T-helper 17 cell (primary cell): ENCODE results near the gene TMEM151B. TPM values are rescaled to one million over a fixed set of nuclear protein-coding genes. Genes with fewer than 3 reads are reported as not detected.

Experiments
- ATAC-seq: fragments of 150-1000 bp; cut with Tn5 transposase; 2 replicates; pipeline ENCODE4 v1.10.0; 2021; ENCODE audit warnings: mild to moderate bottlenecking, moderate library complexity
- DNase-seq, 3 donors: peaks; one replicate each; pipeline versions ENCODE4 v3.0.0 to v3.0.0-alpha.2; 2020 to 2021
- H3K9me3 ChIP-seq: one replicate; pipeline ENCODE4 v1.7.0; 2013; ENCODE audit warnings: low read length, mild to moderate bottlenecking; ENCODE audit not compliant: control insufficient read depth, poor library complexity, severe bottlenecking
- H3K27ac Mint-ChIP-seq: one replicate; pipeline ENCODE4 v1.8.0; 2022; ENCODE audit warnings: mild to moderate bottlenecking, moderate library complexity, mixed read lengths
- H3K27me3 Mint-ChIP-seq: one replicate; pipeline ENCODE4 v1.8.0; 2022; ENCODE audit warnings: mixed read lengths
- H3K36me3 Mint-ChIP-seq: one replicate; pipeline ENCODE4 v1.8.0; 2022; ENCODE audit warnings: low read depth, mixed read lengths
- H3K4me1 Mint-ChIP-seq: one replicate; pipeline ENCODE4 v1.8.0; 2022; ENCODE audit warnings: mild to moderate bottlenecking, mixed read lengths
- H3K4me3 Mint-ChIP-seq: one replicate; pipeline ENCODE4 v1.8.0; 2022; ENCODE audit warnings: mild to moderate bottlenecking, moderate library complexity, mixed read lengths
- total RNA-seq, 4 donors: library from RNA in 2 of 4; stranded (reverse) in 2 of 4; gene quantifications; one replicate each; pipeline ENCODE4 v1.2.3 and lab custom pipeline; 2022 to 2026

TMEM151B gene
- total RNA-seq, 2 donors from 2014 or later, result not detected

DNA sequence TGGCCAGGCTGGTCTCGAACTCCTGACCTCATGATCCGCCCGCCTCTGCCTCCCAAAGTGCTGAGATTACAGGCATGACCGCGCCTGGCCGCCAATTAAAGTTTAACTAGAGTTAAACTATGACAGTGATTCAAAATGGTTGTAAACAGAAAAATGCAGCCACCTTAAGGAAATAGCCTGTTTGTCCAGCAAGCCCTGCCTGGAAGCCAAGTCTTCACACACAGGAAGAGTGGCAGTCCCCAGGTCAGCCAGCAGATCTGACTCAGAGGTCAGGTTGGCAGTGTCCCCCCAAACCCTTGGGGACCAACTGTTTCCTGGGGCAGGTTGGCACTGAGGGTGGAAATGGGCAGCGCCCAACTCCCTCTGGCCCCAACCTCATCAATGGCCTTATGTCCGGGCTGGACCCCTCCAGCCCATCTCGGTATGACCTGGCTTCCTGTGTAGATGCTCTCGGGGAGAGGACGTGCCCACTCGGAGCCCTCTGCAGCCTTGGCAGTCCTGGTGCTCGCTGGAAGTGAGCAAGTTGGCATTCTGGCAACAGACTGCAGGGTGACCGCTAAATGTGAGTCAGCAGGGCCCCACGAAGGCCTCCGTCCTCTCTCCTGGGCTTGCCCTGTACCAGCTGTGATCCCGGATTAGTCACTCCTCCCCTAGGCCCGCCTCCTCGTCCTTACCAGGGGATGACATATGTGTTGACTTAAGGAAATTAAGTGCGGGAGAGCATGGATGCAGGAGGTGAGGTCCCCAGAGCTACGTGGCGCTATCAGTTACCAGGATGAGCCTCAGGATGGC lies 33.0 kb upstream of the TMEM151B start:
- no peaks in the 10 kb centered on the region for H3K9me3 ChIP-seq
- Mint-ChIP-seq H3K36me3 (no peaks in the 10 kb centered on the region), H3K4me3 (peak overlapping the region; percentile 90), H3K27me3 (no peaks in the 10 kb centered on the region), H3K4me1 (peaks cover 13% of the 10 kb centered on the region), H3K27ac (peak overlapping the region; percentile 89)
- peak; percentile 38 to 53 (median 43) for DNase-seq
- peak; percentile 79 for ATAC-seq

DNA sequence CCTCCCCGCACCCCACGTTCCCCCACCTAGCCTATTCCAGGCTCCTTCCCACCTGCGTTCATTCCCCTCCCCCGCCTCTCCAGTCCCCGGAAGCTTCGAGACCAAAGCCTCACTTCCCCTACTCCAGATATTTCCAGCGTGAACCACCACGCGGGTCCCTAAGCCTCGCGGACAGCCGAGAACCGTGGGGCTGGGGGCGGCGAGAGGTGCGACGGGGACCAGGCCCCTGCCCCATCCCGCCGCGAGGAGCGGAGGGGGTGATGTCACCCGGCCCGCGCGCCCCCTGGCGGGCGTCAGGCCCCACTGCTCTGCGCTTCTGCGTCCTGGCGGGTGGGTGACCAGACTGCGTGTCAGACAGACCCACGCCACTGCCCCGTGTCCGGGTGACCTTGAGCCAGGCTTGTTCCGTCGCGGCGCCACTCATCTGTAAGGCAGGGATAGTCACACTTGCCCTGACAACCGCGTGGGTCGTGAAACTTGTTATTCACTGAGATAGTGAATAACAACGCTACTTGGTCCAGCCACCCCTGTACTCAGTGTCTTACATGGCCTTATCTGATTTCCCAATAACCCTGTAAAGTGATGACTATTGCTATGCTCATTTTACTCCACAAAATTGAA lies 32.3 kb upstream of the TMEM151B start:
- no peaks in the 10 kb centered on the region for H3K27me3 Mint-ChIP-seq
- no peaks in the 10 kb centered on the region for H3K9me3 ChIP-seq
- DNase-seq, result peak; percentile 72 to 81 (median 79)
- H3K4me3 Mint-ChIP-seq, result peak overlapping the region; percentile 90
- peaks cover 13% of the 10 kb centered on the region for H3K4me1 Mint-ChIP-seq
- peak overlapping the region; percentile 89 for H3K27ac Mint-ChIP-seq
- H3K36me3 Mint-ChIP-seq, result no peaks in the 10 kb centered on the region
- ATAC-seq, result peak; percentile 96

DNA sequence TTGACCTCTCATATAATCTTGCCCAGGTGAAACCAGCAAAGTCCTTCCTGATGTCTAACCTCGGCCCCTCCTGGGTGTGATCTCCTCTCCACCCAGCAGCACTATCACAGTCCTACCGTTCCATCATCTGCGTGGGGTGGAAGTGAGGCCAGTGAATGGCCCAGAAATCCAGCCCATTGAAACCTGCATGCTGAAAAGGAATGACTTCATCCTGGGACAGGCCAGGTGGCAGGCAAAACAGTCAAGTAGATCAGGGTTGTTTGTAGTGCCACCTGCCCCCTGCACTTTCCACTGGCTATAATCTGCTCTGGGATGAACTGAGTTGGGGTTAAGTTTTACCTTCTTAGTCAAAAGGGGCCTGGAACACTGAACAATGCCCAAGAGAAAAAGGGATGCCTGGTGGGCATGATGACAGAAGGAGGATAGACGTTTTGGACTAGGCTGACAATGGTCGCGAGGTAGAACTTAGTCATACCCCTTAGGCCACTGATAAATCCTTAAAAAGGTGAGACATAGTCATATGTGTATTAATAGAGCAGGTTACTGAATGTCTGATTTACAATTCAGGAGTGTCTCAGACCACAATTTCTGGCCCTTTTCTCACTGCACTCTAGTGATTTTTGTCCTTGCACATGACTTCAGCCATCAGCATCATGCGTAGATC lies 31.4 kb upstream of the TMEM151B start:
- Mint-ChIP-seq H3K27ac (peak overlapping the region; percentile 89), H3K4me3 (peak overlapping the region; percentile 90)
- ATAC-seq, result no peak

DNA sequence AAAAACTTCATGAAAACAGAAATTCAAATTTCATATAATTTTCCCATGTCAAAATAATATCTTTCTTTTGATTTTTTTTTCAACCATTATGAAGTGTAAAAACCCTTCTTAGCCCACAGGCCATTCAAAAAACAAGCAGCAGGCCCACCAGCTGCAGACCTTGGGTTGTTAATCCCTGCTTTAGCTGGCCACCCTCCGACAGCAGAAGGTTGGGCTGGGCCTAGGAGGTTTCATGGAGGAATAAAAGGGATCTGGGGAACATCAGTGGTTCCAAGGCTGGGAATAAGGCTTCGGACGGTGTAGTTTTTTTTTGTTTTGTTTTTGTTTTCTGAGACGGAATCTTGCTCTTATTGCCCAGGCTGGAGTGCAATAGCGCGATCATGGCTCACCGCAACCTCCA lies 26.9 kb upstream of the TMEM151B start:
- Mint-ChIP-seq H3K36me3 (peaks cover 7% of the 10 kb centered on the region), H3K27me3 (peaks cover 6% of the 10 kb centered on the region), H3K4me3 (no peak overlapping the region), H3K27ac (no peak overlapping the region), H3K4me1 (peaks cover 21% of the 10 kb centered on the region)
- ATAC-seq, result no peak
- DNase-seq, result no peak
- no peaks in the 10 kb centered on the region for H3K9me3 ChIP-seq

More for the DNA sequence above, 31.4 kb upstream of the TMEM151B start:
- DNase-seq, result no peak
- Mint-ChIP-seq H3K27me3 (no peaks in the 10 kb centered on the region), H3K4me1 (peaks cover 11% of the 10 kb centered on the region), H3K36me3 (no peaks in the 10 kb centered on the region)
- H3K9me3 ChIP-seq, result no peaks in the 10 kb centered on the region

DNA sequence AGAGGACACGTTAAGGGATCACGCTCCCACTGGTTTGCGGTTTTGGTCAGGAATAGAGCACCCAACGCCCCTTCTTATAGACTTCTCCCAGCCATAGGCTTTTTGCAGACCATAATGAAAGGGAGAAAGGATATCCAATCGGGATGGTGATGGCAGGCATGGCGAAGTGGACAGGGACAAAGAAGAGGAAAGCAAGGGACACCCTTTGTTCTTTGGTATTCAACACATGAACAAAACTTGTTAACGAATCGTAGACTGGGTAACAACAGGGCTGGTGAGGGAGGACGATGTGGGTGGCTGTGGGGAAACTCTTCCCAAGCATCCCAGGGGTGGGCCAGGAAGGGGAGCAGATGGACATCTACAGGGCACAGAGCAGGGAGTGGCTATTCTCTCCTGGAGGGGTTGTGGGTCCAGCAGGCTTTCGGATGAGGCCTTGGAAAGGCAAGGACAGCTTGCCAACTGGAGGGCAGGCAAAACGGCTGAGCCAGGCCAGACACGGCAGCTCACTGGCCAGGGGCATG lies 24.8 kb upstream of the TMEM151B start:
- Mint-ChIP-seq H3K27ac (peak overlapping the region; percentile 100), H3K27me3 (peaks cover 6% of the 10 kb centered on the region), H3K4me1 (peaks cover 37% of the 10 kb centered on the region), H3K4me3 (peak overlapping the region; percentile 99), H3K36me3 (peaks cover 15% of the 10 kb centered on the region)
- H3K9me3 ChIP-seq, result no peaks in the 10 kb centered on the region
- DNase-seq (no peak), ATAC-seq (no peak)

DNA sequence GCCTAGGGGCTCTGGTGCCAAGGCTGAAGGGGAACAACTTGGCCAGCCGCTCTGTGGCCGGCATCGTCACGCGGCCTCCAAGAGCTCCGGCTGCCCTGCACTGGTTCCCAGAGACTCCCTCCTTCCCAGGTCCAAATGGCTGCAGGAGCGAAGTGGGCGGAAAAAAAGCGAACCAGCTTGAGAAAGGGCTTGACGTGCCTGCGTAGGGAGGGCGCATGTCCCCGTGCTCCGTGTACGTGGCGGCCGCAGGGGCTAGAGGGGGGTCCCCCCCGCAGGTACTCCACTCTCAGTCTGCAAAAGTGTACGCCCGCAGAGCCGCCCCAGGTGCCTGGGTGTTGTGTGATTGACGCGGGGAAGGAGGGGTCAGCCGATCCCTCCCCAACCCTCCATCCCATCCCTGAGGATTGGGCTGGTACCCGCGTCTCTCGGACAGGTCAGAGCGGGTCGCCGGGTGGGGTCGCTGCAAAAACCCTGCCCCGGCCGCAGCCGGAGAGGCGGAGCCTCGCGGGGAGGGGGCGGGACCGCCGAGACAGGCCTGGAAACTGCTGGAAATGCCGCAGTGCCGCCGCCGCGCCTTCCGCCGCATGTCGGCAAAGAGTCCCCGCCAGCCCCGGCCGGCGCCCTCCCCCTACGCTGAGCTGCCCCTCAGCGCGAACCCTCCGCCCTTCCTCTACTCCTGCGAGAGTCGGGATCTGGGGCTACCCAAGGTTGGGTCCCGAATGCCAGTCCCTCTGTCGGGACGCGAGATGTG lies 24.2 kb upstream of the TMEM151B start:
- H3K4me1 Mint-ChIP-seq, result peaks cover 40% of the 10 kb centered on the region
- peak; percentile 47 for ATAC-seq

DNA sequence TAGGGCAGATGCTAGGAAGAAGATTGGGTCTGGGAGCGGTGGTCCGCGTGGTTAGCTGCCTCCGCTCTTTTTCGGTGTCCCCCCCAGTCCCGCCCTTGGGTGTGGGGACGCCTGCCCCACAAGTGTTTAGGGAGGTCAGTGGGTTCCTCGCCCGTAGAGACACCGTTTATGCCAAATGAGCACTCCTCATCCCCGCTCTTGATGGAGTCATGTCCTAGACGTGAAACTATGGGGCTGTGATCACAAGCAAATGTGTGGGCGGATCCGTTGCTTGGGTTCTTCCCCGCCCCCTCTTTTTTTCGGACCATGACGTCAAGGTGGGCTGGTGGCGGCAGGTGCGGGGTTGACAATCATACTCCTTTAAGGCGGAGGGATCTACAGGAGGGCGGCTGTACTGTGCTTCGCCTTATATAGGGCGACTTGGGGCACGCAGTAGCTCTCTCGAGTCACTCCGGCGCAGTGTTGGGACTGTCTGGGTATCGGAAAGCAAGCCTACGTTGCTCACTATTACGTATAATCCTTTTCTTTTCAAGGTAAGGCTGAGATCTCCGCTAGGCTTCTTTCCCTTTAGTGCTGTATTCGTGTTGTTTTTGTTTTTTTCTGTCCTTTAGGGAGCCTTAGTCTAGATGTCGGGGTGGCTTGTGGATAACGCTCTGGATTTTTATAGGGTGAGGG lies 23.4 kb upstream of the TMEM151B start, which contains the start of gene HSP90AB1:
HSP90AB1 (plus strand) TSS at position 439 of the 675 bp plus-strand sequence. CDS start 1,529 bp downstream, outside the sequence.
- peak within 1 kb of the TSS; percentile 100 for H3K27ac Mint-ChIP-seq
- H3K27me3 Mint-ChIP-seq, result peaks cover 6% of the 10 kb centered on the region
- ATAC-seq (peak; percentile 83), DNase-seq (peak; percentile 82 to 91 (median 89))
- peaks cover 15% of the 10 kb centered on the region for H3K36me3 Mint-ChIP-seq
- peak within 1 kb of the TSS; percentile 99 for H3K4me3 Mint-ChIP-seq
- no peaks in the 10 kb centered on the region for H3K9me3 ChIP-seq
- peaks cover 42% of the 10 kb centered on the region for H3K4me1 Mint-ChIP-seq

More for the DNA sequence above, 24.2 kb upstream of the TMEM151B start:
- H3K27ac Mint-ChIP-seq, result peak overlapping the region; percentile 100
- DNase-seq, result peak; percentile 69 to 77 (median 73)
- no peaks in the 10 kb centered on the region for H3K9me3 ChIP-seq
- peaks cover 15% of the 10 kb centered on the region for H3K36me3 Mint-ChIP-seq
- H3K27me3 Mint-ChIP-seq, result peaks cover 6% of the 10 kb centered on the region
- peak overlapping the region; percentile 99 for H3K4me3 Mint-ChIP-seq

DNA sequence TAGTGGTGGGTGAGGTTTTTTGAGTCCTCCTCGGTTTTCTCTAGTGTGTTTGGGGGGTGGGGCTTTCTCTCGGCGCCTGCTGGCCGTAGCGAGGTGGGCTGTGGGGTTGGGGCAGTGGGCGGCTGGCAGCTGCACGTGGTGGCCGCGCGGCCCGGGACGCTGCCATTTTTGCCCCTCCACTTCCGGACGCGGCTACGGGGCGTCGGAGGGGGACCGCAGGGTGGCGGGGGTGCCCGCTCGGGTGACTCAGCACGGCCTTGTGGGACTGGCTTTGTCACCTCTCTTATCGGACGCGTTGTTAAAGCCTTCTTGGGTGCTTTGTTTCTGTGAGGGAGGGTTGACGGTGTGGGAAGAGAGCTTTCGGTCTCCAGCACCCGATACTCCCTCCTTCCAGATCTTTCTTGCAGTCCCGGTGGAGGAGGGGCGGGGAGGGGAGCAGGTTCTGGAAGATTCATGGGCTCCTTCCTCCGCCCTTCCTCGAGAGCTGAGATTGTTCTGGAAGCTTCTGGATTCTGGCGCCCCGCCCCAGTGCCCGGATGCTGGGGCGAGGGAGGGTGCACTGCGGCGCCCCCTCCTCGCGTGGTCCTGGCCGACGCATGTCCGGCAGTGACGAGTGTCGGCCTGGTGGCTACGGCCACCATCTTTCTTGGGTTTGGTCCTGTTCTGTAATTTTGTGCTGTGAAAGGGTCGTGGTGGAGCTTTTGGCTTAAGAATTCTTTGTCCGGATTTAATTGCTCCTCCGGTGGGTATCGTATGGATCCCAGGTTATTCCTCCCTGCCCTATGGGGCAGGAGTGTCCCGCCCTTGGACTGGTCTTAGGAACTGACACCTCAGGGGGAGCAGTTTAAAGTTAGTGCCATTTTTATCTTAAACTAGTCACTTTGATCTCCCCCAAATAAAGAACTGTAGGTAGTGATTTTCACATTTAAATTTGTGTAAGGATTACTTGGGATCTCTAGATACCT lies 22.6 kb upstream of the TMEM151B start:
- H3K4me1 Mint-ChIP-seq, result peaks cover 45% of the 10 kb centered on the region
- peaks cover 15% of the 10 kb centered on the region for H3K36me3 Mint-ChIP-seq

DNA sequence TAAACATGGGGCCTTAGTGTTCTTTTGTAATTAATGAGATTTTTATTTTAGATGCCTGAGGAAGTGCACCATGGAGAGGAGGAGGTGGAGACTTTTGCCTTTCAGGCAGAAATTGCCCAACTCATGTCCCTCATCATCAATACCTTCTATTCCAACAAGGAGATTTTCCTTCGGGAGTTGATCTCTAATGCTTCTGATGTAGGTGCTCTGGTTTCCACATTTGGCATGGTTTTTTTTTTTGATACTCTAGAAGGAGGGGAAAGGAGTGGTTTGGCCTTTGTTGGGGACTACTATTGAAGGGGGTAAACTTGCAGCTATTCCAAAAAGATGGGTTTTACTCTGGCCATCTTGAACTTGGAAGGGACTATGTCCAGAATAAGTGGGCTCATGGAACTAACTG lies 21.7 kb upstream of the TMEM151B start:
- ATAC-seq (no peak), DNase-seq (no peak)
- Mint-ChIP-seq H3K4me1 (peaks cover 52% of the 10 kb centered on the region), H3K27me3 (peaks cover 6% of the 10 kb centered on the region), H3K36me3 (peaks cover 15% of the 10 kb centered on the region), H3K4me3 (peak overlapping the region; percentile 99), H3K27ac (peak overlapping the region; percentile 100)
- H3K9me3 ChIP-seq, result no peaks in the 10 kb centered on the region

More for the DNA sequence above, 22.6 kb upstream of the TMEM151B start:
- peak overlapping the region; percentile 100 for H3K27ac Mint-ChIP-seq
- H3K4me3 Mint-ChIP-seq, result peak overlapping the region; percentile 99
- DNase-seq (peak; percentile 74 to 82 (median 76)), ATAC-seq (peak; percentile 67)
- no peaks in the 10 kb centered on the region for H3K9me3 ChIP-seq
- H3K27me3 Mint-ChIP-seq, result peaks cover 6% of the 10 kb centered on the region

DNA sequence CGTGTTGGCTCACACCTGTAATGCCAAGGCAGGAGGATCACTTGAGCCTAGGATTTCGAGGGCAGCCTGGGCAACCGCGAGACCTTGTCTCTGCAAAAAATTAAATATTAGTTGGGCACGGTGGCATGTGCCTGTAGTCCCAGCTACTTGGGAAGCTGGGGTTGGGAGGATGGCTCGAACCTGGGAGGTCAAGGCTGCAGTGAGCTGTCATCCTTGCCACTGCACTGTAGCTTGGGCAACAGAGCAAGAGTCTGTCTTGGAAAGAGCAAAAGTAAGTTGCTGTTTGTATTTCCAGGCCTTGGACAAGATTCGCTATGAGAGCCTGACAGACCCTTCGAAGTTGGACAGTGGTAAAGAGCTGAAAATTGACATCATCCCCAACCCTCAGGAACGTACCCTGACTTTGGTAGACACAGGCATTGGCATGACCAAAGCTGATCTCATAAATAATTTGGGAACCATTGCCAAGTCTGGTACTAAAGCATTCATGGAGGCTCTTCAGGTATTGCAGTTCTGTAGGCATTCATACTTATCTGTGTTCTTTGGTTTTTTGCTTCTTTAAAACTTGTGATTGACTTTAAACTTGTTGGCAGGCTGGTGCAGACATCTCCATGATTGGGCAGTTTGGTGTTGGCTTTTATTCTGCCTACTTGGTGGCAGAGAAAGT lies 21.0 kb upstream of the TMEM151B start:
- Mint-ChIP-seq H3K36me3 (peaks cover 15% of the 10 kb centered on the region), H3K4me3 (peak overlapping the region; percentile 99)
- no peak for DNase-seq

More for the DNA sequence above, 21.0 kb upstream of the TMEM151B start:
- no peaks in the 10 kb centered on the region for H3K9me3 ChIP-seq
- ATAC-seq, result no peak
- peak overlapping the region; percentile 100 for H3K27ac Mint-ChIP-seq
- peaks cover 6% of the 10 kb centered on the region for H3K27me3 Mint-ChIP-seq
- H3K4me1 Mint-ChIP-seq, result peaks cover 54% of the 10 kb centered on the region
